Measurements from ENCODE around the gene NUFIP1. TPM values are rescaled to one million over a fixed set of nuclear protein-coding genes. Genes with fewer than 3 reads are reported as not detected.
A peak's percentile ranks its signal among the peaks of the same experiment; 100 is the strongest.

The NUFIP1 gene
- total RNA-seq, 4 donors from 2014 or later = 2.7 to 4.4 (median 3.7) TPM

GRCh38 chr13:44930280-44930679, 59.0 kb downstream of the NUFIP1 start:
- 62 to 70% methylated on average over 3 of the region's 3 CpGs for WGBS, 2 donors
- H3K4me1 ChIP-seq = no peaks in the 10 kb centered on the region
- H3K27ac ChIP-seq = no peak overlapping the region
- H3K9me3 ChIP-seq = no peaks in the 10 kb centered on the region
- no peaks in the 10 kb centered on the region for H3K36me3 ChIP-seq
- DNase-seq (ENCODE audit: low spot score in 2 of 2) = no peak
- H3K4me3 ChIP-seq = no peak overlapping the region
- TF ChIP-seq CTCF (IDR thresholded peaks at IDR 0.05) (no peak), EP300 (IDR thresholded peaks at IDR 0.05) (no peak), POLR2A (IDR thresholded peaks at IDR 0.05) (no peak)
- no peaks in the 10 kb centered on the region for H3K27me3 ChIP-seq

- no peaks in the 10 kb centered on the region for H3K36me3 ChIP-seq
- no peak for DNase-seq (ENCODE audit: low spot score in 2 of 2)
- WGBS, 2 donors = 73% methylated on average over 3 of the region's 3 CpGs
- H3K27me3 ChIP-seq = no peaks in the 10 kb centered on the region
- H3K9me3 ChIP-seq = no peaks in the 10 kb centered on the region
- no peak overlapping the region for H3K4me3 ChIP-seq
- H3K4me1 ChIP-seq = no peaks in the 10 kb centered on the region
- TF ChIP-seq EP300 (IDR thresholded peaks at IDR 0.05) (no peak), POLR2A (IDR thresholded peaks at IDR 0.05) (no peak), CTCF (IDR thresholded peaks at IDR 0.05) (no peak)
- H3K27ac ChIP-seq = no peak overlapping the region
Observed at GRCh38 chr13:44929692-44930091, 59.6 kb downstream of the NUFIP1 start.

GRCh38 chr13:44927968-44928367, 61.3 kb downstream of the NUFIP1 start:
- no peaks in the 10 kb centered on the region for H3K9me3 ChIP-seq
- TF ChIP-seq CTCF (IDR thresholded peaks at IDR 0.05) = no peak
- TF ChIP-seq POLR2A (IDR thresholded peaks at IDR 0.05) = no peak
- no peak for TF ChIP-seq EP300 (IDR thresholded peaks at IDR 0.05)
- no peaks in the 10 kb centered on the region for H3K27me3 ChIP-seq
- H3K4me3 ChIP-seq = no peak overlapping the region
- no peak overlapping the region for H3K27ac ChIP-seq
- 74 to 78% methylated on average over 4 of the region's 4 CpGs for WGBS, 2 donors
- H3K36me3 ChIP-seq = no peaks in the 10 kb centered on the region
- DNase-seq (ENCODE audit: low spot score in 2 of 2) = no peak
- H3K4me1 ChIP-seq = no peaks in the 10 kb centered on the region

GRCh38 chr13:44921931-44922758, 67.1 kb downstream of the NUFIP1 start:
- 31 to 37% methylated on average over 2 of the region's 2 CpGs for WGBS, 2 donors
- Histone ChIP-seq H3K4me1 (peaks cover 0 to 41% (median 14%) of the 10 kb centered on the region in 4 donors), H3K36me3 (no peaks in the 10 kb centered on the region), H3K27ac (peak overlapping the region; percentile 67 to 99 (median 95)), H3K27me3 (no peaks in the 10 kb centered on the region), H3K4me3 (no peak overlapping the region), H3K9me3 (no peaks in the 10 kb centered on the region)
- TF ChIP-seq POLR2A (IDR thresholded peaks at IDR 0.05) (peak in 1 of 2 donors; percentile 8), CTCF (IDR thresholded peaks at IDR 0.05) (peak in 1 of 5 experiments; percentile 8), EP300 (IDR thresholded peaks at IDR 0.05) (peak; percentile 62 to 90)
- peak; percentile 54 to 75 for DNase-seq (ENCODE audit: low spot score in 2 of 2)

GRCh38 chr13:44921246-44921877, 67.9 kb downstream of the NUFIP1 start:
- WGBS, 2 donors = 74 to 77% methylated on average over 11 of the region's 11 CpGs
- TF ChIP-seq CTCF (IDR thresholded peaks at IDR 0.05) = no peak
- TF ChIP-seq POLR2A (IDR thresholded peaks at IDR 0.05) = no peak
- no peak for TF ChIP-seq EP300 (IDR thresholded peaks at IDR 0.05)
- no peak overlapping the region for H3K4me3 ChIP-seq
- no peaks in the 10 kb centered on the region for H3K9me3 ChIP-seq
- H3K4me1 ChIP-seq = peaks cover 0 to 46% (median 14%) of the 10 kb centered on the region in 4 donors
- DNase-seq (ENCODE audit: low spot score in 2 of 2) = no peak
- no peaks in the 10 kb centered on the region for H3K27me3 ChIP-seq
- H3K27ac ChIP-seq = peak overlapping the region; percentile 93 to 99 (median 96)
- H3K36me3 ChIP-seq = no peaks in the 10 kb centered on the region
